ENCODE results near the gene MAP7.

DNA sequence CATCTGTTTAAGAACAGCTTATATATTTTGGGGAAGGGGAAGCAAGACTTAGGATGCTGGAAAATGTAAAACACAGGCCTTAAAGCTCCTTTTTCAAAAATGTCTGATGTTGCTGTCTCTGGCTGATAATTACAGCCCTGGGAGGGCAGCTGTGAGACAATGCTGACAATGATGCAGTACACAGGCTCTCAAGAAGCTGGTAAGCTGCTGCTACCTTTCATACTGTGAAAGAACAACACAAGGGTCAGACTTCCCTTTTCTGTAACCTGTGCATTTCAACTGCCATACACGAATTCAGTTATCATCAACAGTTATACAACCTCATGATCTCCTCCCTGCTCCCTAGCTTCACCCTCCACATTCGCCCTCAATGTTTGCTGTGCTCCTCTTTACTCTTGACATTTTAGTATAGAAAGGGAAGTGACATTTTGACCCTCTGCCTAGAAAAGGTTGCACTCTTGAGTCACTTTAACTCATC is 25.2 kb downstream of the MAP7 start:
- TF ChIP-seq, protein P1, sequence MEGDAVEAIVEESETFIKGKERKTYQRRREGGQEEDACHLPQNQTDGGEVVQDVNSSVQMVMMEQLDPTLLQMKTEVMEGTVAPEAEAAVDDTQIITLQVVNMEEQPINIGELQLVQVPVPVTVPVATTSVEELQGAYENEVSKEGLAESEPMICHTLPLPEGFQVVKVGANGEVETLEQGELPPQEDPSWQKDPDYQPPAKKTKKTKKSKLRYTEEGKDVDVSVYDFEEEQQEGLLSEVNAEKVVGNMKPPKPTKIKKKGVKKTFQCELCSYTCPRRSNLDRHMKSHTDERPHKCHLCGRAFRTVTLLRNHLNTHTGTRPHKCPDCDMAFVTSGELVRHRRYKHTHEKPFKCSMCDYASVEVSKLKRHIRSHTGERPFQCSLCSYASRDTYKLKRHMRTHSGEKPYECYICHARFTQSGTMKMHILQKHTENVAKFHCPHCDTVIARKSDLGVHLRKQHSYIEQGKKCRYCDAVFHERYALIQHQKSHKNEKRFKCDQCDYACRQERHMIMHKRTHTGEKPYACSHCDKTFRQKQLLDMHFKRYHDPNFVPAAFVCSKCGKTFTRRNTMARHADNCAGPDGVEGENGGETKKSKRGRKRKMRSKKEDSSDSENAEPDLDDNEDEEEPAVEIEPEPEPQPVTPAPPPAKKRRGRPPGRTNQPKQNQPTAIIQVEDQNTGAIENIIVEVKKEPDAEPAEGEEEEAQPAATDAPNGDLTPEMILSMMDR (IDR thresholded peaks at IDR 0.05 in 8 of 11, conservative IDR thresholded peaks at IDR 0.05 in 3 of 11): no peak
- no peak for TF ChIP-seq POLR2AphosphoS5 (IDR thresholded peaks at IDR 0.05)
